ENCODE measurements around the gene TTC12.

TTC12 gene

DNA sequence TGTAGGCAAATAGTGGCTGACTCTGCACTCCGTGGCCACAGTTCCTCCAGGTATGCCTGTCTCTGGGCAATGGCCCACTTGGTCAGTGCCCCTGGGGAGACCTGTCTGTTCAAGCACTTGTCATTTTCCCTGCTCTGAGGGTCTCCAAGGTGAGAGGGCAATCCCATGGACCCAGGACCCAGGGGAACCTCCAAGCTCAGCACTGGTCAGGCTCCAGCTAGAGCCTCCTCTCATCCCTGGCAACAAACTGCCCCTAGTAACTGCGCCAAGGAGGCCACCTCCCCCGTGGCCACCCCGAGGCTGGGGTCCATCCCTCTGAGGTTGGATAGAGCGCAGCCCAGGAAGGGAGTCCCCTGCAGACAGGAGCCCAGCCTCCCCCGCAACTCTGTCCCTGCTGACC lies 72.5 kb downstream of the TTC12 start:
- no peak for DNase-seq (ENCODE audit: extremely low read depth, insufficient read length)
- TF ChIP-seq, protein P1, sequence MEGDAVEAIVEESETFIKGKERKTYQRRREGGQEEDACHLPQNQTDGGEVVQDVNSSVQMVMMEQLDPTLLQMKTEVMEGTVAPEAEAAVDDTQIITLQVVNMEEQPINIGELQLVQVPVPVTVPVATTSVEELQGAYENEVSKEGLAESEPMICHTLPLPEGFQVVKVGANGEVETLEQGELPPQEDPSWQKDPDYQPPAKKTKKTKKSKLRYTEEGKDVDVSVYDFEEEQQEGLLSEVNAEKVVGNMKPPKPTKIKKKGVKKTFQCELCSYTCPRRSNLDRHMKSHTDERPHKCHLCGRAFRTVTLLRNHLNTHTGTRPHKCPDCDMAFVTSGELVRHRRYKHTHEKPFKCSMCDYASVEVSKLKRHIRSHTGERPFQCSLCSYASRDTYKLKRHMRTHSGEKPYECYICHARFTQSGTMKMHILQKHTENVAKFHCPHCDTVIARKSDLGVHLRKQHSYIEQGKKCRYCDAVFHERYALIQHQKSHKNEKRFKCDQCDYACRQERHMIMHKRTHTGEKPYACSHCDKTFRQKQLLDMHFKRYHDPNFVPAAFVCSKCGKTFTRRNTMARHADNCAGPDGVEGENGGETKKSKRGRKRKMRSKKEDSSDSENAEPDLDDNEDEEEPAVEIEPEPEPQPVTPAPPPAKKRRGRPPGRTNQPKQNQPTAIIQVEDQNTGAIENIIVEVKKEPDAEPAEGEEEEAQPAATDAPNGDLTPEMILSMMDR (IDR thresholded peaks at IDR 0.05; ENCODE audit: insufficient read depth, low read length, poor library complexity, severe bottlenecking): no peak
- Histone ChIP-seq H3K27me3 (replicated peaks; ENCODE audit: control insufficient read depth, insufficient read depth, low read length) (peaks cover 4% of the 10 kb centered on the region; the same call in 1 of the 2 replicates), H3K4me3 (replicated peaks; ENCODE audit: low read depth, low read length) (no peak overlapping the region), H3K36me3 (ENCODE audit: control insufficient read depth, insufficient read depth, low read length) (no peaks in the 10 kb centered on the region)

DNA sequence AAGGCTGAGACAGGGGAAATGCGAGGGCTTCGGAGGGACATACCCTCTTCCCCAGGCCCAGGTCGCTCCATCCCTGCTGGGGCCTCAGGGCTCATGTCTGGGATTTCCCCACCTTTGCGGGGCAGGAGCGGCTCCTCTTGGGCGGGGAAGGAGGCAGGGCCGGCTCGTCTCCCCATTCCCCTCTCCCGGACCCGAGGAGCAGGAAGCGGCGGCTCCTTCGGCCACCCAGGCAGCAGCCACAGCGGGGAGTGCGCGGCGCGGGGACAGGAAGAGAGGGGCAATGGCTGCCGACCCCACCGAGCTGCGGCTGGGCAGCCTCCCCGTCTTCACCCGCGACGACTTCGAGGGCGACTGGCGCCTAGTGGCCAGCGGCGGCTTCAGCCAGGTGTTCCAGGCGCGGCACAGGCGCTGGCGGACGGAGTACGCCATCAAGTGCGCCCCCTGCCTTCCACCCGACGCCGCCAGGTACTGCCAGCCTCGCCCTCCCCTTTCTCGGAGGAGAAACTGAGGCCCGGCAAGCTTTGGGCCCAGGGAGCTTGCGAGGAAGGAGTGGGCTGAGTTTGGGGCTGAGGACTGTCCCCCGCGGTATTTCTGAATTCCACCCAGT lies 73.3 kb downstream of the TTC12 start, which contains the start of gene ANKK1:
Gene ANKK1 (plus strand): TSS at position 175 of the 607 bp plus-strand sequence. CDS start 106 bp downstream, at position 281.
- TF ChIP-seq, protein P1 (IDR thresholded peaks at IDR 0.05; ENCODE audit: insufficient read depth, low read length, poor library complexity, severe bottlenecking): peak; percentile 43
- no peak for DNase-seq (ENCODE audit: extremely low read depth, insufficient read length)
- Histone ChIP-seq H3K27me3 (replicated peaks; ENCODE audit: control insufficient read depth, insufficient read depth, low read length) (peaks cover 4% of the 10 kb centered on the region; the same call in 1 of the 2 replicates), H3K4me3 (replicated peaks; ENCODE audit: low read depth, low read length) (no peak within 1 kb of the TSS), H3K36me3 (ENCODE audit: control insufficient read depth, insufficient read depth, low read length) (no peaks in the 10 kb centered on the region)

DNA sequence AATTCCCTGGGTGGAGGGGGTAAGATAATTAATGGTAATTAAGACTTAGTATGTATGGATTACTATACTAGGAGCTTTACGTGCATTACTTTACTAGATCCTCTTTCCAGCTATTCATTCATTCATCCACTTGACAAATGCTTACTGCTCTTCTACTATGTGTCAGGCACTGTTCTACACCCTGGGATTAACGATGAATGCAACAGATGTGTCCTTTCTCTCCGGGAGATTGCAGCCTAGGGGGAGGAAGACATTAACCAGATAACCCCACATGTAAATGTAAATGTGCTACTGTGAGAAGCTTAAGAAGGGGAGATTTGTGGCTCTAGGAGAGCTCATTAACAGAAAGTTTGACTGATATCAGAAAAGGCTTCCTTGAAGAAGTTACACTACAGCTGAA lies 74.9 kb downstream of the TTC12 start:
- Histone ChIP-seq H3K4me3 (replicated peaks; ENCODE audit: low read depth, low read length) (no peak overlapping the region), H3K27me3 (replicated peaks; ENCODE audit: control insufficient read depth, insufficient read depth, low read length) (peaks cover 4% of the 10 kb centered on the region; the same call in 1 of the 2 replicates), H3K36me3 (ENCODE audit: control insufficient read depth, insufficient read depth, low read length) (no peaks in the 10 kb centered on the region)
- DNase-seq (ENCODE audit: extremely low read depth, insufficient read length): no peak
- TF ChIP-seq, protein P1 (IDR thresholded peaks at IDR 0.05; ENCODE audit: insufficient read depth, low read length, poor library complexity, severe bottlenecking): no peak

DNA sequence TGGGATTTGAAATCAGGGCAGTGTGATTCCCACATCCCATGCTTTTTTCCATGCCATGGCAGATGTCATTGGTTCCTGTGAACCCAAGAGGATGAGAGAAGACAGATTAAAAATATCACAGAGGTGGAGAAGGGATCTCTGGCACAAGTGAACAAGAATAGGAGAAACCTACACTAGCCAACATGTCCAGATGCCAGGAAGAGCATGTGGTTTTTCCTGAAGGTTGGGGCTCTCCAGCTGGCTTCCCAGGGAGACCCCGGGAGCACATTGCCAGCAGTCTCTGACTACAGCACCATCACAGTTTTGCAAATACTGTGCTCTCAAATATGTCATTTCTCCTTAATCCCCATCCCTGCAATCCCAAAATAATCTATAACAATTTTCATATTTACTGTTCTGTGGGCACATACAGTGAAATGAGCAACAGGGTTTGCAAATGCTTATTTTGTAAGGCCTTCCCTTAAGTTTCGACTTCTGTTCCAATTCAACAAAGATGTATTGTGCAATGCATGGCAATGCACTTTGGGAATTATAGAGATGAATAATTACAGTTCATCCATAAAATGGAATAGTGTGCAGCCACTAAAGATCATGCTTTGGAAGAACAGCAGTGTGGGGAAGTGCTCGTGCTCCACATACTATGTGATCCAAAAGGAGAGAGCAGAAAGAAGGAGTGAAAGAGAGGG lies 78.0 kb downstream of the TTC12 start:
- no peak for DNase-seq (ENCODE audit: extremely low read depth, insufficient read length)
- peaks cover 1% of the 10 kb centered on the region; the same call in 1 of the 2 replicates for H3K27me3 ChIP-seq (replicated peaks; ENCODE audit: control insufficient read depth, insufficient read depth, low read length)

DNA sequence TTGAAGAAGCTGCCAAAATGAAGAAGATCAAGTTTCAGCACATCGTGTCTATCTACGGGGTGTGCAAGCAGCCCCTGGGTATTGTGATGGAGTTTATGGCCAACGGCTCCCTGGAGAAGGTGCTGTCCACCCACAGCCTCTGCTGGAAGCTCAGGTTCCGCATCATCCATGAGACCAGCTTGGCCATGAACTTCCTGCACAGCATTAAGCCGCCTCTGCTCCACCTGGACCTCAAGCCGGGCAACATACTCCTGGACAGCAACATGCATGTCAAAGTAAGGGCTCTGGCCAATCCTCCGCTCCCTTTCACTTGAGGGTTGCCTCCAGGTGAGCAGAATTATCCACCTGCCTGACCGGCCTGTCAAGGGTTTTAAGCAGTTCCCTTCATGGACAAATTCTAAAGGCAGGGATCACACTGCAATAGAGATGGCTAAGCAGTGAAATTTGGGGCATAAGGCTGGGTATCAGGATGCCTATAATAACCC lies 79.2 kb downstream of the TTC12 start:
- H3K27me3 ChIP-seq (replicated peaks; ENCODE audit: control insufficient read depth, insufficient read depth, low read length): peaks cover 1% of the 10 kb centered on the region; the same call in 1 of the 2 replicates
- DNase-seq (ENCODE audit: extremely low read depth, insufficient read length): no peak
- no peaks in the 10 kb centered on the region for H3K36me3 ChIP-seq (ENCODE audit: control insufficient read depth, insufficient read depth, low read length)
- H3K4me3 ChIP-seq (replicated peaks; ENCODE audit: low read depth, low read length): no peak overlapping the region
- TF ChIP-seq, protein P1 (IDR thresholded peaks at IDR 0.05; ENCODE audit: insufficient read depth, low read length, poor library complexity, severe bottlenecking): no peak

More for the DNA sequence above, 78.0 kb downstream of the TTC12 start:
- TF ChIP-seq, protein P1 (IDR thresholded peaks at IDR 0.05; ENCODE audit: insufficient read depth, low read length, poor library complexity, severe bottlenecking): no peak
- no peak overlapping the region for H3K4me3 ChIP-seq (replicated peaks; ENCODE audit: low read depth, low read length)
- H3K36me3 ChIP-seq (ENCODE audit: control insufficient read depth, insufficient read depth, low read length): no peaks in the 10 kb centered on the region
